ENCODE measurements around the gene NDUFC1.
"Not testable (repeated sequence)": the region's sequence is repeated elsewhere in the genome, so short reads cannot be mapped to it uniquely, and the experiment has no call there.

NDUFC1 gene

GRCh38 chr4:139301821-139302611 is at the start of gene NDUFC1:
NDUFC1 (minus strand) TSS chr4:139302477; CDS start chr4:139295798, 6,679 bp downstream.
- FAIRE-seq, result no peak

- FAIRE-seq, result no peak
Measured at GRCh38 chr4:139337612-139338011, 35.3 kb upstream of the NDUFC1 start.

- no peak for FAIRE-seq
Measured at GRCh38 chr4:139333046-139333445, 30.8 kb upstream of the NDUFC1 start.

GRCh38 chr4:139331185-139331584 is 28.9 kb upstream of the NDUFC1 start:
- no peak for FAIRE-seq

- FAIRE-seq, result no peak
Measured at GRCh38 chr4:139330283-139330682, 28.0 kb upstream of the NDUFC1 start.

- no peak for FAIRE-seq
Measured at GRCh38 chr4:139329665-139330200, 27.5 kb upstream of the NDUFC1 start.

GRCh38 chr4:139324620-139325019 is 22.3 kb upstream of the NDUFC1 start:
- no peak for FAIRE-seq

- FAIRE-seq, result not testable (repeated sequence)
Measured at GRCh38 chr4:139322541-139322940, 20.3 kb upstream of the NDUFC1 start.

- FAIRE-seq, result not testable (repeated sequence)
Measured at GRCh38 chr4:139322070-139322469, 19.8 kb upstream of the NDUFC1 start.

GRCh38 chr4:139319571-139319970 is 17.3 kb upstream of the NDUFC1 start:
- FAIRE-seq, result no peak

- FAIRE-seq, result no peak
Measured at GRCh38 chr4:139317635-139318034, 15.4 kb upstream of the NDUFC1 start.

- no peak for FAIRE-seq
Measured at GRCh38 chr4:139316733-139317132, 14.5 kb upstream of the NDUFC1 start.

GRCh38 chr4:139315221-139315675 is 13.0 kb upstream of the NDUFC1 start:
- FAIRE-seq, result no peak

GRCh38 chr4:139314047-139314800 is 11.9 kb upstream of the NDUFC1 start:
- no peak for FAIRE-seq

GRCh38 chr4:139313414-139313813 is 11.1 kb upstream of the NDUFC1 start:
- FAIRE-seq, result not testable (repeated sequence)

GRCh38 chr4:139312552-139313332 is 10.5 kb upstream of the NDUFC1 start:
- FAIRE-seq, result no peak

GRCh38 chr4:139311909-139312308 is 9.6 kb upstream of the NDUFC1 start:
- FAIRE-seq, result no peak

- no peak for FAIRE-seq
Measured at GRCh38 chr4:139304920-139305319, 2.6 kb upstream of the NDUFC1 start.

GRCh38 chr4:139301113-139301820 is 1.0 kb downstream of the NDUFC1 start, which contains the start of gene NAA15:
NAA15 (plus strand) TSS chr4:139301505; CDS start chr4:139301778, 273 bp downstream.
- no peak for FAIRE-seq

- FAIRE-seq, result no peak
Measured at GRCh38 chr4:139300431-139301112, 1.7 kb downstream of the NDUFC1 start.

- FAIRE-seq, result no peak
Measured at GRCh38 chr4:139299536-139299935, 2.7 kb downstream of the NDUFC1 start.

Measured in islet of Langerhans (tissue), 1 donor.